Stimulated activated memory B cell treated with anti-CD40 and anti-IgM and Interleukin-4, amounts not matched to agents 10 μg/mL and 1 μg/mL and 100 μg/mL, for 72 hours (primary cell): Measurements from ENCODE around the gene CMKLR1.

Source experiments
- ATAC-seq: fragments of 150-1000 bp; cut with Tn5 transposase; 2 replicates; pipeline ENCODE4 v1.10.0; 2021
- H3K27ac Mint-ChIP-seq: one replicate; pipeline ENCODE4 v1.8.0; 2022; ENCODE audit warnings: mild to moderate bottlenecking, mixed read lengths
- H3K27me3 Mint-ChIP-seq: one replicate; pipeline ENCODE4 v1.8.0; 2022; ENCODE audit warnings: mixed read lengths
- H3K36me3 Mint-ChIP-seq: one replicate; pipeline ENCODE4 v1.8.0; 2022; ENCODE audit warnings: mixed read lengths
- H3K4me1 Mint-ChIP-seq: one replicate; pipeline ENCODE4 v1.8.0; 2022; ENCODE audit warnings: mixed read lengths
- H3K4me3 Mint-ChIP-seq: one replicate; pipeline ENCODE4 v1.8.0; 2022; ENCODE audit warnings: mild to moderate bottlenecking, moderate library complexity, mixed read lengths
- H3K9me3 Mint-ChIP-seq: one replicate; pipeline ENCODE4 v1.8.0; 2022; ENCODE audit warnings: mixed read lengths

CMKLR1 gene

GRCh38 chr12:108289350-108290161 lies 49.6 kb downstream of the CMKLR1 start:
- no peaks in the 10 kb centered on the region for H3K36me3 Mint-ChIP-seq
- H3K27me3 Mint-ChIP-seq = peaks cover 43% of the 10 kb centered on the region
- no peak overlapping the region for H3K27ac Mint-ChIP-seq
- ATAC-seq = no peak
- peaks cover 5% of the 10 kb centered on the region for H3K9me3 Mint-ChIP-seq
- H3K4me1 Mint-ChIP-seq = peaks cover 9% of the 10 kb centered on the region
- no peak overlapping the region for H3K4me3 Mint-ChIP-seq

GRCh38 chr12:108287227-108287626 lies 51.9 kb downstream of the CMKLR1 start:
- ATAC-seq = no peak
- no peak overlapping the region for H3K27ac Mint-ChIP-seq
- H3K4me3 Mint-ChIP-seq = no peak overlapping the region
- peaks cover 5% of the 10 kb centered on the region for H3K9me3 Mint-ChIP-seq
- H3K4me1 Mint-ChIP-seq = peaks cover 9% of the 10 kb centered on the region
- H3K36me3 Mint-ChIP-seq = no peaks in the 10 kb centered on the region
- peaks cover 45% of the 10 kb centered on the region for H3K27me3 Mint-ChIP-seq

- peaks cover 41% of the 10 kb centered on the region for H3K27me3 Mint-ChIP-seq
- peaks cover 5% of the 10 kb centered on the region for H3K9me3 Mint-ChIP-seq
- ATAC-seq = no peak
- H3K27ac Mint-ChIP-seq = no peak overlapping the region
- no peak overlapping the region for H3K4me3 Mint-ChIP-seq
- H3K4me1 Mint-ChIP-seq = peaks cover 9% of the 10 kb centered on the region
- H3K36me3 Mint-ChIP-seq = no peaks in the 10 kb centered on the region
These were observed 54.1 kb downstream of the CMKLR1 start for GRCh38 chr12:108285016-108285415.

GRCh38 chr12:108284163-108284562 lies 54.9 kb downstream of the CMKLR1 start:
- Mint-ChIP-seq H3K4me3 (no peak overlapping the region), H3K36me3 (no peaks in the 10 kb centered on the region), H3K4me1 (peaks cover 9% of the 10 kb centered on the region), H3K9me3 (peaks cover 5% of the 10 kb centered on the region), H3K27ac (no peak overlapping the region), H3K27me3 (peaks cover 46% of the 10 kb centered on the region)
- ATAC-seq = no peak

GRCh38 chr12:108282676-108283075 lies 56.4 kb downstream of the CMKLR1 start:
- Mint-ChIP-seq H3K4me3 (no peak overlapping the region), H3K9me3 (peaks cover 7% of the 10 kb centered on the region), H3K27ac (no peak overlapping the region), H3K36me3 (no peaks in the 10 kb centered on the region), H3K27me3 (peaks cover 43% of the 10 kb centered on the region), H3K4me1 (peaks cover 8% of the 10 kb centered on the region)
- ATAC-seq = no peak

GRCh38 chr12:108282160-108282559 lies 57.0 kb downstream of the CMKLR1 start:
- peaks cover 38% of the 10 kb centered on the region for H3K27me3 Mint-ChIP-seq
- H3K27ac Mint-ChIP-seq = no peak overlapping the region
- no peak for ATAC-seq
- H3K9me3 Mint-ChIP-seq = peaks cover 6% of the 10 kb centered on the region
- H3K4me3 Mint-ChIP-seq = no peak overlapping the region
- peaks cover 6% of the 10 kb centered on the region for H3K4me1 Mint-ChIP-seq
- no peaks in the 10 kb centered on the region for H3K36me3 Mint-ChIP-seq

- no peak for ATAC-seq
- peaks cover 6% of the 10 kb centered on the region for H3K4me1 Mint-ChIP-seq
These were observed 61.5 kb downstream of the CMKLR1 start for GRCh38 chr12:108277613-108278012.

GRCh38 chr12:108273217-108273616 lies 65.9 kb downstream of the CMKLR1 start:
- Mint-ChIP-seq H3K27ac (no peak overlapping the region), H3K27me3 (peaks cover 5% of the 10 kb centered on the region), H3K9me3 (peaks cover 3% of the 10 kb centered on the region), H3K36me3 (no peaks in the 10 kb centered on the region), H3K4me3 (no peak overlapping the region), H3K4me1 (peaks cover 6% of the 10 kb centered on the region)
- no peak for ATAC-seq

More at GRCh38 chr12:108277613-108278012, 61.5 kb downstream of the CMKLR1 start:
- peaks cover 29% of the 10 kb centered on the region for H3K27me3 Mint-ChIP-seq
- H3K36me3 Mint-ChIP-seq = no peaks in the 10 kb centered on the region
- H3K9me3 Mint-ChIP-seq = peaks cover 3% of the 10 kb centered on the region
- no peak overlapping the region for H3K27ac Mint-ChIP-seq
- no peak overlapping the region for H3K4me3 Mint-ChIP-seq

- H3K27ac Mint-ChIP-seq = no peak overlapping the region
- H3K4me3 Mint-ChIP-seq = no peak overlapping the region
- ATAC-seq = no peak
- H3K27me3 Mint-ChIP-seq = no peaks in the 10 kb centered on the region
- H3K4me1 Mint-ChIP-seq = no peaks in the 10 kb centered on the region
- no peaks in the 10 kb centered on the region for H3K9me3 Mint-ChIP-seq
- no peaks in the 10 kb centered on the region for H3K36me3 Mint-ChIP-seq
These were observed 66.9 kb downstream of the CMKLR1 start for GRCh38 chr12:108271951-108272872.

- no peaks in the 10 kb centered on the region for H3K4me1 Mint-ChIP-seq
- ATAC-seq = no peak
- H3K27ac Mint-ChIP-seq = no peak overlapping the region
- no peaks in the 10 kb centered on the region for H3K36me3 Mint-ChIP-seq
- H3K27me3 Mint-ChIP-seq = peaks cover 6% of the 10 kb centered on the region
- no peaks in the 10 kb centered on the region for H3K9me3 Mint-ChIP-seq
- H3K4me3 Mint-ChIP-seq = no peak overlapping the region
These were observed 68.3 kb downstream of the CMKLR1 start for GRCh38 chr12:108270849-108271143.

- Mint-ChIP-seq H3K9me3 (no peaks in the 10 kb centered on the region), H3K4me3 (no peak overlapping the region), H3K27ac (no peak overlapping the region), H3K4me1 (no peaks in the 10 kb centered on the region), H3K27me3 (peaks cover 11% of the 10 kb centered on the region), H3K36me3 (no peaks in the 10 kb centered on the region)
- no peak for ATAC-seq
These were observed 68.9 kb downstream of the CMKLR1 start for GRCh38 chr12:108270035-108270848.

GRCh38 chr12:108269224-108269623 lies 69.9 kb downstream of the CMKLR1 start:
- no peak overlapping the region for H3K4me3 Mint-ChIP-seq
- H3K27me3 Mint-ChIP-seq = peaks cover 20% of the 10 kb centered on the region
- no peaks in the 10 kb centered on the region for H3K4me1 Mint-ChIP-seq
- no peak for ATAC-seq
- no peak overlapping the region for H3K27ac Mint-ChIP-seq
- H3K36me3 Mint-ChIP-seq = no peaks in the 10 kb centered on the region
- no peaks in the 10 kb centered on the region for H3K9me3 Mint-ChIP-seq

- Mint-ChIP-seq H3K4me1 (no peaks in the 10 kb centered on the region), H3K27me3 (peaks cover 25% of the 10 kb centered on the region), H3K9me3 (peaks cover 1% of the 10 kb centered on the region), H3K36me3 (no peaks in the 10 kb centered on the region), H3K27ac (no peak overlapping the region), H3K4me3 (no peak overlapping the region)
- ATAC-seq = no peak
These were observed 70.7 kb downstream of the CMKLR1 start for GRCh38 chr12:108268397-108268796.

GRCh38 chr12:108267450-108267849 lies 71.7 kb downstream of the CMKLR1 start:
- ATAC-seq = no peak
- H3K9me3 Mint-ChIP-seq = peaks cover 5% of the 10 kb centered on the region
- H3K27me3 Mint-ChIP-seq = peaks cover 34% of the 10 kb centered on the region
- no peaks in the 10 kb centered on the region for H3K36me3 Mint-ChIP-seq
- no peaks in the 10 kb centered on the region for H3K4me1 Mint-ChIP-seq
- no peak overlapping the region for H3K27ac Mint-ChIP-seq
- H3K4me3 Mint-ChIP-seq = no peak overlapping the region

GRCh38 chr12:108266131-108266530 lies 73.0 kb downstream of the CMKLR1 start:
- Mint-ChIP-seq H3K36me3 (no peaks in the 10 kb centered on the region), H3K27me3 (peaks cover 37% of the 10 kb centered on the region), H3K4me3 (no peak overlapping the region), H3K27ac (no peak overlapping the region), H3K4me1 (no peaks in the 10 kb centered on the region), H3K9me3 (peaks cover 5% of the 10 kb centered on the region)
- ATAC-seq = no peak
